Measurements from ENCODE around the gene BMP7.

DNA sequence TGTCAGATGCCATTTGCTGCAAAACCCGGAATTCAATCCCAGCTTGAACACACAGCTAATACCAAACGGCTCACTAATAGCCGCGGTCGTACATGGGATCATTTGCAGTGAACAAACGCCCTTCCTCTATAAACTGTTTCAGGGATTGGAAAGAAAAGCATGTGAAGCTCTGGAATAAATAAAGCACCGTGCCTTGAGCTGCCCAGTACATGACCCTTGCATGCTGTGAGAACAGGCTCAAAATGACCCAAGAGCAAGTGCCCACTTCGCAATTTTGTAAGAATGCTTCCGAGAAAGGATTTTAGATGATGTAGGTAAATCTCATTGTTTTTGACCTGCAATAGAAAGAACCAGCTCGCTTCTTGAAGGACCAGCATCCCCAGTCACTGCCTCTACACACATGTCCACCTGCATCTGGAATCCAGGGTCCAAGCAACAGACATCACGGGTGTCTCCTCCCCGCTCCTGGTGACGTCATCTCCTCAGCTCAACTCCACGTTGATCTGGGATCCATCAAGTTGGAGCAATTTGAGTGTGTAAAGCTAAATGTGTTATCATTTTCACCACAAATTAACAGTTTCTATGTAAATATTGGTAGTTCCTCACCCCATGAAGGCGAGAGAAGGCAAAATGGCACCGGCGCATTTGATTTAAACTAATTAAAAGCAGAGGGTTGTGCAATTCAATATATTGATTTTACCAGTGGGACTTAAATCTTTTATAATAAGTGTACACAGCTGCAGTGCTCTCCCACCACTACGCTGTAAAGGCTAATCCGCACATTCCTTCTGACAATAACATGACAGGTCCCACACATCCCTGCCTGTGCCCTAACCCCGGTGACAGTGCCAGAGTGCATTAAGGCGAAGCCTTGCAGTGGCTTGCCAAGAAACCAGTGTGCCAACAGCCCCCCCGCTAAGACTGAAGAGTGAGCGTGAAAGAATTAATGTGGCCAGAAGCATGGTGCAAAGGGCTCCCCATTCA is 6.2 kb downstream of the BMP7 start:
- TF ChIP-seq, protein P1, sequence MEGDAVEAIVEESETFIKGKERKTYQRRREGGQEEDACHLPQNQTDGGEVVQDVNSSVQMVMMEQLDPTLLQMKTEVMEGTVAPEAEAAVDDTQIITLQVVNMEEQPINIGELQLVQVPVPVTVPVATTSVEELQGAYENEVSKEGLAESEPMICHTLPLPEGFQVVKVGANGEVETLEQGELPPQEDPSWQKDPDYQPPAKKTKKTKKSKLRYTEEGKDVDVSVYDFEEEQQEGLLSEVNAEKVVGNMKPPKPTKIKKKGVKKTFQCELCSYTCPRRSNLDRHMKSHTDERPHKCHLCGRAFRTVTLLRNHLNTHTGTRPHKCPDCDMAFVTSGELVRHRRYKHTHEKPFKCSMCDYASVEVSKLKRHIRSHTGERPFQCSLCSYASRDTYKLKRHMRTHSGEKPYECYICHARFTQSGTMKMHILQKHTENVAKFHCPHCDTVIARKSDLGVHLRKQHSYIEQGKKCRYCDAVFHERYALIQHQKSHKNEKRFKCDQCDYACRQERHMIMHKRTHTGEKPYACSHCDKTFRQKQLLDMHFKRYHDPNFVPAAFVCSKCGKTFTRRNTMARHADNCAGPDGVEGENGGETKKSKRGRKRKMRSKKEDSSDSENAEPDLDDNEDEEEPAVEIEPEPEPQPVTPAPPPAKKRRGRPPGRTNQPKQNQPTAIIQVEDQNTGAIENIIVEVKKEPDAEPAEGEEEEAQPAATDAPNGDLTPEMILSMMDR (conservative IDR thresholded peaks at IDR 0.05 in 1 of 2, IDR thresholded peaks at IDR 0.05 in 1 of 2; ENCODE audit: extremely low read depth in 1 of 2, insufficient read depth in 1 of 2, low read depth in 1 of 2, low read length in 2 of 2), result no peak
- TF ChIP-seq EZH2 (IDR thresholded peaks at IDR 0.05; ENCODE audit: borderline replicate concordance, low read length), result no peak
